PC-9 (cell line): ENCODE results near the gene KCNMB1. TPM values are rescaled to one million over a fixed set of nuclear protein-coding genes. Genes with fewer than 3 reads are reported as not detected.

ENCODE experiments used
- BruUV-seq: library from RNA; stranded (reverse); fragments of 400-500 nt; replicated peaks from 2 replicates; lab custom pipeline; 2021; lab: Mats Ljungman, UMichigan
- CTCF ChIA-PET: fragments of 300-600 bp; sonication (Branson Sonifier 250); formaldehyde crosslinking; loops from one replicate; lab custom pipeline; 2022; ENCODE audit warnings: antibody characterized with exemption; lab: Charles Lee
- POLR2A ChIA-PET: fragments of 300-600 bp; sonication (Branson Sonifier 250); formaldehyde crosslinking; loops from one replicate; lab custom pipeline; 2022; ENCODE audit warnings: antibody characterized with exemption; ENCODE audit not compliant: unreplicated experiment; lab: Charles Lee
- DNase-seq, 2 experiments: peaks; one replicate each; pipeline versions ENCODE4 v3.0.0 to v3.0.0-alpha.2; 2015 to 2022; ENCODE audit warnings: mixed read lengths in 1 of 2
- H2AFZ ChIP-seq: fragments of 200-600 bp; sonication (generic); 2 replicates; pipeline ENCODE4 v1.8.1; 2017; ENCODE audit warnings: antibody characterized with exemption
- H3F3A ChIP-seq: fragments of 200-600 bp; sonication (generic); 2 replicates; pipeline ENCODE4 v1.8.1; 2017; ENCODE audit warnings: antibody characterized with exemption, mild to moderate bottlenecking, low read depth; ENCODE audit not compliant: insufficient read depth
- H3K27ac ChIP-seq: fragments of 200-600 bp; sonication (generic); 2 replicates; pipeline ENCODE4 v1.6.1; 2016; ENCODE audit warnings: mixed run types
- H3K27me3 ChIP-seq: fragments of 200-600 bp; sonication (generic); 2 replicates; pipeline ENCODE4 v1.6.1; 2016; ENCODE audit warnings: low read depth, mixed run types; ENCODE audit not compliant: insufficient read depth
- H3K36me3 ChIP-seq: fragments of 200-600 bp; sonication (generic); 2 replicates; pipeline ENCODE4 v1.6.1; 2016; ENCODE audit warnings: low read depth, mixed run types
- H3K4me1 ChIP-seq: fragments of 200-600 bp; sonication (generic); replicated peaks from 2 replicates; pipeline ENCODE4 v1.6.1; 2016; ENCODE audit warnings: mixed run types; ENCODE audit not compliant: insufficient read depth
- H3K4me2 ChIP-seq: fragments of 200-600 bp; sonication (generic); 2 replicates; pipeline ENCODE4 v1.6.1; 2017; ENCODE audit warnings: mixed run types
- H3K4me3 ChIP-seq: fragments of 200-600 bp; sonication (generic); 2 replicates; pipeline ENCODE4 v1.6.1; 2016; ENCODE audit warnings: mixed run types
- H3K79me2 ChIP-seq: fragments of 200-600 bp; sonication (generic); 2 replicates; pipeline ENCODE4 v1.6.1; 2017; ENCODE audit warnings: low read depth, mixed run types
- H3K9me2 ChIP-seq: fragments of 200-600 bp; sonication (generic); 2 replicates; pipeline ENCODE4 v1.8.1; 2017; ENCODE audit warnings: mild to moderate bottlenecking; ENCODE audit not compliant: insufficient read depth
- H3K9me3 ChIP-seq: fragments of 200-600 bp; sonication (generic); 2 replicates; pipeline ENCODE4 v1.8.1; 2016; ENCODE audit warnings: low read depth; ENCODE audit not compliant: insufficient read depth
- H4K20me1 ChIP-seq: fragments of 200-600 bp; sonication (generic); 2 replicates; pipeline ENCODE4 v1.8.1; 2017; ENCODE audit not compliant: insufficient read depth
- CTCF ChIP-seq: fragments of 200-600 bp; sonication (generic); conservative IDR thresholded peaks from 2 replicates; pipeline ENCODE4 v1.6.1; 2017; ENCODE audit warnings: mixed run types, antibody characterized with exemption, mild to moderate bottlenecking, moderate library complexity
- EZH2 ChIP-seq: fragments of 200-600 bp; sonication (generic); IDR thresholded peaks from 2 replicates; pipeline ENCODE4 v1.8.0; 2017; ENCODE audit warnings: antibody characterized with exemption, low read depth
- intact Hi-C: fragments of 100-400 bp; cut with micrococcal nuclease; formaldehyde crosslinking; loops from one replicate; pipeline ENCODE4 v1.10.0; 2022; ENCODE audit not compliant: unreplicated experiment
- total RNA-seq: library from RNA; stranded (reverse); gene quantifications from 2 replicates; pipeline ENCODE4 v1.2.3, GENCODE V29; 2021

The KCNMB1 gene
- total RNA-seq, 1 experiment from 2014 or later, result not detected

GRCh38 chr5:170436335-170436734 is 47.2 kb upstream of the KCNMB1 start:
- no TSS peak for BruUV-seq
- POLR2A ChIA-PET, result no interaction called here
- intact Hi-C loops, result loop anchor here (10.0 kb wide), 2 partner anchors 358 to 898 kb away; no protein-coding TSS in a partner anchor

GRCh38 chr5:170434966-170435605 is 45.9 kb upstream of the KCNMB1 start:
- CTCF ChIA-PET, result interaction anchor here (0.6 to 1.2 kb wide), 2 partner anchors 25 to 356 kb away, joined by 3 to 4 read pairs; no protein-coding TSS in a partner anchor
- TF ChIP-seq EZH2, result no peak
- peak; percentile 95 for TF ChIP-seq CTCF
- BruUV-seq, result no TSS peak

More at GRCh38 chr5:170436335-170436734, 47.2 kb upstream of the KCNMB1 start:
- CTCF ChIA-PET, result no interaction called here
- Histone ChIP-seq H3K27me3 (no peaks in the 10 kb centered on the region; the same call in 1 of the 2 replicates), H3K36me3 (no peaks in the 10 kb centered on the region), H3K4me3 (no peak overlapping the region), H2AFZ (no peak overlapping the region), H3K79me2 (no peaks in the 10 kb centered on the region), H4K20me1 (no peaks in the 10 kb centered on the region), H3K27ac (no peak overlapping the region), H3K9me3 (no peaks in the 10 kb centered on the region), H3K4me2 (no peak overlapping the region), H3F3A (no peaks in the 10 kb centered on the region), H3K9me2 (no peaks in the 10 kb centered on the region), H3K4me1 (no peaks in the 10 kb centered on the region)
- no peak for DNase-seq
- TF ChIP-seq EZH2, result no peak
- no peak for TF ChIP-seq CTCF

GRCh38 chr5:170432669-170433068 is 43.5 kb upstream of the KCNMB1 start:
- Histone ChIP-seq H3K9me3 (no peaks in the 10 kb centered on the region), H2AFZ (no peak overlapping the region), H3K4me1 (no peaks in the 10 kb centered on the region), H3K9me2 (no peaks in the 10 kb centered on the region), H3K36me3 (no peaks in the 10 kb centered on the region), H4K20me1 (no peaks in the 10 kb centered on the region), H3K4me3 (no peak overlapping the region), H3K27ac (no peak overlapping the region), H3K4me2 (no peak overlapping the region), H3K27me3 (peaks cover 20% of the 10 kb centered on the region), H3K79me2 (no peaks in the 10 kb centered on the region), H3F3A (no peaks in the 10 kb centered on the region)
- intact Hi-C loops, result loop anchor here (10.0 kb wide), 2 partner anchors 362 to 902 kb away; no protein-coding TSS in a partner anchor
- no peak for TF ChIP-seq EZH2
- TF ChIP-seq CTCF, result no peak
- no TSS peak for BruUV-seq
- no peak for DNase-seq
- CTCF ChIA-PET, result no interaction called here
- POLR2A ChIA-PET, result no interaction called here

More at GRCh38 chr5:170434966-170435605, 45.9 kb upstream of the KCNMB1 start:
- no peaks in the 10 kb centered on the region for H3K36me3 ChIP-seq
- no peaks in the 10 kb centered on the region for H3K9me2 ChIP-seq
- no peaks in the 10 kb centered on the region for H4K20me1 ChIP-seq
- no peak overlapping the region for H3K4me2 ChIP-seq
- POLR2A ChIA-PET, result no interaction called here
- H3K4me1 ChIP-seq, result no peaks in the 10 kb centered on the region
- intact Hi-C loops, result loop anchor here (1.0 to 10.0 kb wide), 4 partner anchors 188 to 900 kb away; no protein-coding TSS in a partner anchor
- no peaks in the 10 kb centered on the region for H3K9me3 ChIP-seq
- H2AFZ ChIP-seq, result no peak overlapping the region
- H3K27me3 ChIP-seq, result peaks cover 5% of the 10 kb centered on the region; the same call in 1 of the 2 replicates
- H3K27ac ChIP-seq, result no peak overlapping the region
- no peak overlapping the region for H3K4me3 ChIP-seq
- peak; percentile 39 to 45 for DNase-seq
- H3K79me2 ChIP-seq, result no peaks in the 10 kb centered on the region
- no peaks in the 10 kb centered on the region for H3F3A ChIP-seq
